Measurements from ENCODE around the gene DPF1.

Gene DPF1

GRCh38 chr19:38165335-38165734 lies 58.7 kb downstream of the DPF1 start:
- Histone ChIP-seq H3K9me3 (ENCODE audit: severe bottlenecking) (no peaks in the 10 kb centered on the region), H3K36me3 (peaks cover 51% of the 10 kb centered on the region), H3K4me3 (ENCODE audit: low read depth, low read length) (no peak overlapping the region), H3K27ac (no peak overlapping the region), H3K27me3 (ENCODE audit: insufficient read depth, low read depth, severe bottlenecking) (no peaks in the 10 kb centered on the region)
- DNase-seq, result no peak
- no peak for TF ChIP-seq CTCF (IDR thresholded peaks at IDR 0.05; ENCODE audit: low read depth, low read length)

GRCh38 chr19:38164526-38164925 lies 59.5 kb downstream of the DPF1 start:
- DNase-seq, result no peak
- Histone ChIP-seq H3K36me3 (peaks cover 51% of the 10 kb centered on the region), H3K4me3 (ENCODE audit: low read depth, low read length) (no peak overlapping the region), H3K27me3 (ENCODE audit: insufficient read depth, low read depth, severe bottlenecking) (no peaks in the 10 kb centered on the region), H3K9me3 (ENCODE audit: severe bottlenecking) (no peaks in the 10 kb centered on the region), H3K27ac (no peak overlapping the region)
- no peak for TF ChIP-seq CTCF (IDR thresholded peaks at IDR 0.05; ENCODE audit: low read depth, low read length)

GRCh38 chr19:38163419-38164290 lies 60.4 kb downstream of the DPF1 start:
- TF ChIP-seq CTCF (IDR thresholded peaks at IDR 0.05; ENCODE audit: low read depth, low read length), result no peak
- DNase-seq, result no peak
- no peaks in the 10 kb centered on the region for H3K27me3 ChIP-seq (ENCODE audit: insufficient read depth, low read depth, severe bottlenecking)

GRCh38 chr19:38162632-38163031 lies 61.4 kb downstream of the DPF1 start:
- H3K27me3 ChIP-seq (ENCODE audit: insufficient read depth, low read depth, severe bottlenecking), result no peaks in the 10 kb centered on the region
- H3K9me3 ChIP-seq (ENCODE audit: severe bottlenecking), result no peaks in the 10 kb centered on the region
- no peak overlapping the region for H3K4me3 ChIP-seq (ENCODE audit: low read depth, low read length)
- no peak for DNase-seq
- peaks cover 41% of the 10 kb centered on the region for H3K36me3 ChIP-seq
- no peak overlapping the region for H3K27ac ChIP-seq
- no peak for TF ChIP-seq CTCF (IDR thresholded peaks at IDR 0.05; ENCODE audit: low read depth, low read length)

More at GRCh38 chr19:38163419-38164290, 60.4 kb downstream of the DPF1 start:
- Histone ChIP-seq H3K4me3 (ENCODE audit: low read depth, low read length) (no peak overlapping the region), H3K36me3 (peaks cover 47% of the 10 kb centered on the region), H3K27ac (no peak overlapping the region), H3K9me3 (ENCODE audit: severe bottlenecking) (no peaks in the 10 kb centered on the region)

- peaks cover 37% of the 10 kb centered on the region for H3K36me3 ChIP-seq
- H3K4me3 ChIP-seq (ENCODE audit: low read depth, low read length), result no peak overlapping the region
- DNase-seq, result no peak
- TF ChIP-seq CTCF (IDR thresholded peaks at IDR 0.05; ENCODE audit: low read depth, low read length), result no peak
- H3K27me3 ChIP-seq (ENCODE audit: insufficient read depth, low read depth, severe bottlenecking), result no peaks in the 10 kb centered on the region
- no peak overlapping the region for H3K27ac ChIP-seq
- no peaks in the 10 kb centered on the region for H3K9me3 ChIP-seq (ENCODE audit: severe bottlenecking)
These were observed 61.9 kb downstream of the DPF1 start for GRCh38 chr19:38162094-38162493.

All from WERI-Rb-1 (cell line).